Measurements from ENCODE around the gene FBXO36.
"Not testable (repeated sequence)": the region's sequence is repeated elsewhere in the genome, so short reads cannot be mapped to it uniquely, and the experiment has no call there.

FBXO36 gene

GRCh38 chr2:229922449-229923386 is at the start of gene FBXO36:
FBXO36 (plus strand) TSS chr2:229922503; CDS start chr2:229922514, 11 bp downstream.
- no peak for DNase-seq

GRCh38 chr2:229873123-229873581 is 49.2 kb upstream of the FBXO36 start:
- DNase-seq: no peak

- no peak for DNase-seq
Observed at GRCh38 chr2:229874647-229875046, 47.7 kb upstream of the FBXO36 start.

- no peak for DNase-seq
Observed at GRCh38 chr2:229875549-229875948, 46.8 kb upstream of the FBXO36 start.

GRCh38 chr2:229879191-229879950 is 42.9 kb upstream of the FBXO36 start:
- DNase-seq: no peak

- DNase-seq: no peak
Observed at GRCh38 chr2:229880892-229881586, 41.3 kb upstream of the FBXO36 start.

GRCh38 chr2:229882583-229882982 is 39.7 kb upstream of the FBXO36 start:
- DNase-seq: no peak

- no peak for DNase-seq
Observed at GRCh38 chr2:229884775-229885699, 37.3 kb upstream of the FBXO36 start.

GRCh38 chr2:229887441-229887840 is 34.9 kb upstream of the FBXO36 start:
- no peak for DNase-seq

- DNase-seq: no peak
Observed at GRCh38 chr2:229888031-229888430, 34.3 kb upstream of the FBXO36 start.

- DNase-seq: no peak
Observed at GRCh38 chr2:229889023-229889422, 33.3 kb upstream of the FBXO36 start.

GRCh38 chr2:229896857-229897256 is 25.4 kb upstream of the FBXO36 start:
- no peak for DNase-seq

GRCh38 chr2:229899604-229900003 is 22.7 kb upstream of the FBXO36 start:
- DNase-seq: no peak

GRCh38 chr2:229900012-229900411 is 22.3 kb upstream of the FBXO36 start:
- no peak for DNase-seq

- DNase-seq: not testable (repeated sequence)
Observed at GRCh38 chr2:229900514-229900913, 21.8 kb upstream of the FBXO36 start.

- DNase-seq: no peak
Observed at GRCh38 chr2:229901819-229902218, 20.5 kb upstream of the FBXO36 start.

- DNase-seq: no peak
Observed at GRCh38 chr2:229903037-229903436, 19.3 kb upstream of the FBXO36 start.

- DNase-seq: no peak
Observed at GRCh38 chr2:229905601-229906000, 16.7 kb upstream of the FBXO36 start.

GRCh38 chr2:229909090-229909489 is 13.2 kb upstream of the FBXO36 start:
- no peak for DNase-seq

GRCh38 chr2:229910147-229910831 is 12.0 kb upstream of the FBXO36 start:
- no peak for DNase-seq

GRCh38 chr2:229910832-229911412 is 11.4 kb upstream of the FBXO36 start:
- no peak for DNase-seq
